Activated CD4-positive, alpha-beta T cell treated with anti-CD3 and anti-CD28 coated beads, Interleukin-2, amount 50 U/mL, for 16 hours (primary cell): ENCODE results near the gene HOATZ.

Experiments used
- DNase-seq: peaks from one replicate; pipeline ENCODE4 v3.0.0-alpha.2; 2020

The HOATZ gene

GRCh38 chr11:111514216-111515031 lies at the start of gene HOATZ:
Gene HOATZ, plus strand, starts transcription at chr11:111514778. Its CDS starts 7 bp downstream, at chr11:111514785.
- DNase-seq: no peak

- no peak for DNase-seq
These were observed 49.2 kb upstream of the HOATZ start for GRCh38 chr11:111465400-111465799.

- DNase-seq: no peak
These were observed 48.0 kb upstream of the HOATZ start for GRCh38 chr11:111466615-111467014.

- DNase-seq: no peak
These were observed 45.4 kb upstream of the HOATZ start for GRCh38 chr11:111469200-111469599.

GRCh38 chr11:111472228-111472627 lies 42.4 kb upstream of the HOATZ start:
- no peak for DNase-seq

GRCh38 chr11:111474432-111474831 lies 40.1 kb upstream of the HOATZ start:
- DNase-seq: no peak

GRCh38 chr11:111476366-111476765 lies 38.2 kb upstream of the HOATZ start:
- no peak for DNase-seq

- no peak for DNase-seq
These were observed 37.6 kb upstream of the HOATZ start for GRCh38 chr11:111476956-111477355.

GRCh38 chr11:111477898-111478297 lies 36.7 kb upstream of the HOATZ start:
- no peak for DNase-seq

- DNase-seq: no peak
These were observed 34.9 kb upstream of the HOATZ start for GRCh38 chr11:111479666-111480065.

GRCh38 chr11:111483431-111483830 lies 31.1 kb upstream of the HOATZ start:
- DNase-seq: no peak

GRCh38 chr11:111490496-111490895 lies 24.1 kb upstream of the HOATZ start:
- no peak for DNase-seq

- DNase-seq: no peak
These were observed 20.5 kb upstream of the HOATZ start for GRCh38 chr11:111494040-111494439.

GRCh38 chr11:111499483-111499882 lies 15.1 kb upstream of the HOATZ start:
- no peak for DNase-seq

GRCh38 chr11:111500481-111500880 lies 14.1 kb upstream of the HOATZ start:
- no peak for DNase-seq

- DNase-seq: no peak
These were observed 12.0 kb upstream of the HOATZ start for GRCh38 chr11:111502611-111503010.

- DNase-seq: no peak
These were observed 4.3 kb upstream of the HOATZ start for GRCh38 chr11:111510311-111510710.

GRCh38 chr11:111512296-111513239 lies 2.0 kb upstream of the HOATZ start, which contains the start of gene BTG4:
Gene BTG4, minus strand, starts transcription at chr11:111512386. Its CDS starts 13,610 bp downstream, at chr11:111498776.
- peak; percentile 18 for DNase-seq

GRCh38 chr11:111513240-111513605 lies 1.4 kb upstream of the HOATZ start:
- DNase-seq: no peak

- no peak for DNase-seq
These were observed 1.0 kb downstream of the HOATZ start for GRCh38 chr11:111515591-111515990.

- no peak for DNase-seq
These were observed 4.1 kb downstream of the HOATZ start for GRCh38 chr11:111518668-111519067.

- DNase-seq: no peak
These were observed 6.0 kb downstream of the HOATZ start for GRCh38 chr11:111520560-111520959.

GRCh38 chr11:111521135-111521534 lies 6.6 kb downstream of the HOATZ start:
- DNase-seq: no peak

GRCh38 chr11:111522426-111522825 lies 7.8 kb downstream of the HOATZ start:
- no peak for DNase-seq
